ENCODE data around the gene RAB3GAP1. TPM values are rescaled to one million over a fixed set of nuclear protein-coding genes. Genes with fewer than 3 reads are reported as not detected.

Gene RAB3GAP1
- total RNA-seq, 1 experiment from 2014 or later: 63.4 TPM

DNA sequence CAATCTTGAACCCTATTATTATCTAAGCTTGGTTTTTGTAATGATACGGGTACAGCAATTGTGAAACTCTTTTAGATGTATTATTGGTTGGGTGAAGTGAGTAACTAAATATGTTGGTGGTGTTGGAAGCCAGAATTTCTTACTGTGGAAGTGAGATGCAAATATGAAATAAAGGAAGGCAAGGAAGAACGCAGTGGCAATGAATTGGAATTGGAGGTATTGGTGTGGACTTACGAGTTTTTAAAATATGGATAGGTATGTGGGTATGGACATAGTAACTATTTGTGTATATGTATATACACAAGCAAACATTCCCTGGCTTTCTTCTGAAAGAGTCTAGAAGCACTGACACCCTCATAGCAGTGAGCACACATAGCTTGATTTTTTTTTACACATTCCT, 105.8 kb downstream of the RAB3GAP1 start:
- POLR2A ChIA-PET: interaction anchor here (1.0 kb wide), 1 partner anchor 64 kb away, joined by 4 read pairs; no protein-coding TSS in a partner anchor

DNA sequence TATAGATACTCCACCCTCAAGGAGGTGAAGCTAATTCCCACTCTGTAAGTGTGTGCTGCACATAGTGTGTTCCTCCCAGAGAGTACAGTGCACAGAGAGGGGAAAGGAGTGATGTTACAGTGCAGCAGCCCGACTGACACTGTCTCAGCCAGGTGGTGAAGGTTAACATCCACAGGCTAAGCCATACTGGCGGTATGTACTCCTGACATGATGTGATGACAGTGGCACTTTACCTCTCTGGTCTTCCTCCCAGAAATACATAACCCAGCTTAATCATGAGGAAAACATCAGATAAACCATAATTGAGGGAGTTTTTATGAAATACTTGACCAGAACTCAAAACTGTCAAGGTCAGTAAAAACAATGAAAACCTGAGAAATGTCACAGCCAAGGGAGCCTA, 107.1 kb downstream of the RAB3GAP1 start:
- TF ChIP-seq, protein P1, sequence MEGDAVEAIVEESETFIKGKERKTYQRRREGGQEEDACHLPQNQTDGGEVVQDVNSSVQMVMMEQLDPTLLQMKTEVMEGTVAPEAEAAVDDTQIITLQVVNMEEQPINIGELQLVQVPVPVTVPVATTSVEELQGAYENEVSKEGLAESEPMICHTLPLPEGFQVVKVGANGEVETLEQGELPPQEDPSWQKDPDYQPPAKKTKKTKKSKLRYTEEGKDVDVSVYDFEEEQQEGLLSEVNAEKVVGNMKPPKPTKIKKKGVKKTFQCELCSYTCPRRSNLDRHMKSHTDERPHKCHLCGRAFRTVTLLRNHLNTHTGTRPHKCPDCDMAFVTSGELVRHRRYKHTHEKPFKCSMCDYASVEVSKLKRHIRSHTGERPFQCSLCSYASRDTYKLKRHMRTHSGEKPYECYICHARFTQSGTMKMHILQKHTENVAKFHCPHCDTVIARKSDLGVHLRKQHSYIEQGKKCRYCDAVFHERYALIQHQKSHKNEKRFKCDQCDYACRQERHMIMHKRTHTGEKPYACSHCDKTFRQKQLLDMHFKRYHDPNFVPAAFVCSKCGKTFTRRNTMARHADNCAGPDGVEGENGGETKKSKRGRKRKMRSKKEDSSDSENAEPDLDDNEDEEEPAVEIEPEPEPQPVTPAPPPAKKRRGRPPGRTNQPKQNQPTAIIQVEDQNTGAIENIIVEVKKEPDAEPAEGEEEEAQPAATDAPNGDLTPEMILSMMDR (IDR thresholded peaks at IDR 0.05; ENCODE audit: unreplicated experiment): no peak
- peaks cover 68% of the 10 kb centered on the region for H3K36me3 Mint-ChIP-seq (ENCODE audit: insufficient read depth, unreplicated experiment)
- H3K9me3 Mint-ChIP-seq (ENCODE audit: unreplicated experiment): no peaks in the 10 kb centered on the region
- POLR2A ChIA-PET: no interaction called here
- DNase-seq (ENCODE audit: unreplicated experiment): no peak
- H3K4me1 Mint-ChIP-seq (ENCODE audit: insufficient read depth, unreplicated experiment): peaks cover under 1% of the 10 kb centered on the region
- H3K4me3 Mint-ChIP-seq (ENCODE audit: unreplicated experiment): no peak overlapping the region
- no peak overlapping the region for H3K27ac Mint-ChIP-seq (ENCODE audit: low read depth, unreplicated experiment)
- CTCF ChIA-PET: no interaction called here
- H3K27me3 Mint-ChIP-seq (ENCODE audit: insufficient read depth, unreplicated experiment): no peaks in the 10 kb centered on the region
- intact Hi-C loops (cut with micrococcal nuclease): no loop called here
- no TSS peak for BruUV-seq (replicated peaks)

More for the DNA sequence above, 105.8 kb downstream of the RAB3GAP1 start:
- Mint-ChIP-seq H3K27ac (ENCODE audit: low read depth, unreplicated experiment) (no peak overlapping the region), H3K4me1 (ENCODE audit: insufficient read depth, unreplicated experiment) (no peaks in the 10 kb centered on the region), H3K9me3 (ENCODE audit: unreplicated experiment) (no peaks in the 10 kb centered on the region), H3K4me3 (ENCODE audit: unreplicated experiment) (no peak overlapping the region), H3K27me3 (ENCODE audit: insufficient read depth, unreplicated experiment) (no peaks in the 10 kb centered on the region), H3K36me3 (ENCODE audit: insufficient read depth, unreplicated experiment) (peaks cover 77% of the 10 kb centered on the region)
- CTCF ChIA-PET: interaction anchor here (0.6 to 1.5 kb wide), 4 partner anchors 10 to 435 kb away, joined by 3 to 4 read pairs (median 3); partner anchors contain the start of genes R3HDM1 and ZRANB3
- BruUV-seq (replicated peaks): no TSS peak
- DNase-seq (ENCODE audit: unreplicated experiment): no peak
- TF ChIP-seq, protein P1 (IDR thresholded peaks at IDR 0.05; ENCODE audit: unreplicated experiment): no peak
- intact Hi-C loops (cut with micrococcal nuclease): no loop called here

DNA sequence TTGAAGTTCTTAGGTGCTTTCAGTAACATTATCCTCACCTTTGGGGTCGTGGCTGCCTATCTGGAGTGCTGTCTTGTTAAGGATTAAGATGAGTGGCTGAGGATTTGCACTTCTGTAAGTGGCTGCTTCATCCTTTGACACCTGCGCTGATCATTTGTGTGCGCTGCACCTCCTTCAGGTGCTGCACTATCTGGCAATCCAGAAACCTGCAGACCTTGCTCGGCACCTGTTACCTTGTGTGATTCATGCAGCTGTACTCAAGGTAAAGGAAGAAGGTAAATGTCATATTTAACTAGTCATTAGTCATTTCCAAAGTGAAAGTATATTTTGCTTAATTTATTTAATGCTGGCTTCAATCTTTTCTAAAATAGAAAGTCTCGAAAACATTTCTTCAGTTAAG, 110.3 kb downstream of the RAB3GAP1 start:
- ChIA-PET CTCF (interaction anchor here (0.7 to 1.0 kb wide), 2 partner anchors 13 to 547 kb away, joined by 5 to 6 read pairs; no protein-coding TSS in a partner anchor), POLR2A (interaction anchor here (1.3 kb wide), 1 partner anchor 11 kb away, joined by 3 read pairs; no protein-coding TSS in a partner anchor)
- intact Hi-C loops (cut with micrococcal nuclease): loop anchor here (10.0 kb wide), 2 partner anchors 108 to 372 kb away; partner anchors contain the start of genes R3HDM1, RAB3GAP1 and ZRANB3
- Mint-ChIP-seq H3K4me3 (ENCODE audit: unreplicated experiment) (no peak overlapping the region), H3K4me1 (ENCODE audit: insufficient read depth, unreplicated experiment) (peaks cover 6% of the 10 kb centered on the region), H3K36me3 (ENCODE audit: insufficient read depth, unreplicated experiment) (peaks cover 61% of the 10 kb centered on the region), H3K9me3 (ENCODE audit: unreplicated experiment) (no peaks in the 10 kb centered on the region), H3K27ac (ENCODE audit: low read depth, unreplicated experiment) (no peak overlapping the region), H3K27me3 (ENCODE audit: insufficient read depth, unreplicated experiment) (no peaks in the 10 kb centered on the region)
- BruUV-seq (replicated peaks): no TSS peak
- TF ChIP-seq, protein P1 (IDR thresholded peaks at IDR 0.05; ENCODE audit: unreplicated experiment): no peak
- DNase-seq (ENCODE audit: unreplicated experiment): no peak

- H3K4me1 Mint-ChIP-seq (ENCODE audit: insufficient read depth, unreplicated experiment): peaks cover 6% of the 10 kb centered on the region
- no peaks in the 10 kb centered on the region for H3K27me3 Mint-ChIP-seq (ENCODE audit: insufficient read depth, unreplicated experiment)
- TF ChIP-seq, protein P1 (IDR thresholded peaks at IDR 0.05; ENCODE audit: unreplicated experiment): no peak
- H3K27ac Mint-ChIP-seq (ENCODE audit: low read depth, unreplicated experiment): no peak overlapping the region
- POLR2A ChIA-PET: interaction anchor here (1.0 to 1.3 kb wide), 2 partner anchors 11 to 17 kb away, joined by 3 read pairs; no protein-coding TSS in a partner anchor
- intact Hi-C loops (cut with micrococcal nuclease): loop anchor here (10.0 kb wide), 2 partner anchors 108 to 372 kb away; partner anchors contain the start of genes R3HDM1, RAB3GAP1 and ZRANB3
- H3K36me3 Mint-ChIP-seq (ENCODE audit: insufficient read depth, unreplicated experiment): peaks cover 61% of the 10 kb centered on the region
- H3K4me3 Mint-ChIP-seq (ENCODE audit: unreplicated experiment): no peak overlapping the region
- BruUV-seq (replicated peaks): no TSS peak
- no peak for DNase-seq (ENCODE audit: unreplicated experiment)
- no peaks in the 10 kb centered on the region for H3K9me3 Mint-ChIP-seq (ENCODE audit: unreplicated experiment)
- CTCF ChIA-PET: interaction anchor here (0.7 to 1.0 kb wide), 4 partner anchors 14 to 547 kb away, joined by 3 to 6 read pairs (median 4); no protein-coding TSS in a partner anchor
These were observed 110.7 kb downstream of the RAB3GAP1 start for GRCh38 chr2:135162786-135163185.
